Kidney capillary endothelial cell (primary cell): ENCODE results near the gene SAP25.
"Not testable (repeated sequence)": the region's sequence is repeated elsewhere in the genome, so short reads cannot be mapped to it uniquely, and the experiment has no call there.

Experiments used
- DNase-seq: peaks from one replicate; pipeline ENCODE4 v3.0.0-alpha.2; 2018; ENCODE audit warnings: low spot score

The SAP25 gene

DNA sequence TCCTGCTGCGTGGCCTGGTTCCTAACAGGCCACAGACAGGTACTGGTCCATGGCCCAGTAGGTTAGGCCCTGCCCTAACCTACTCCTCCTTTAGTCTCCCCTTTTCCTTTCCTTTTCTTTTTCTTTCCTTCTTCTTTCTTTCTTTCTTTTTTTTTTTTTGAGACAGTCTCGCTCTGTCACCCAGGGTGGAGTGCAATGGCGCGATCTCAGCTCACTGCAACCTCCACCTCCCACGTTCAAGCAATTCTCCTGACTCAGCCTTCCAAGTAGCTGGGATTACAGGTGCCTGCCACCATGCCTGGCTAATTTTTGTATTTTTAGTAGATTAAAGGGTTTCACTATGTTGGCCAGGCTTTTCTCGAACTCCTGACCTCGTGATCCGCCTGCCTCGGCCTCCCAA, 37.7 kb downstream of the SAP25 start:
- not testable (repeated sequence) for DNase-seq

- DNase-seq: no peak
Measured at GRCh38 chr7:100532165-100533022, 41.3 kb downstream of the SAP25 start.

- not testable (repeated sequence) for DNase-seq
Measured at GRCh38 chr7:100528108-100528866, 45.4 kb downstream of the SAP25 start.

DNA sequence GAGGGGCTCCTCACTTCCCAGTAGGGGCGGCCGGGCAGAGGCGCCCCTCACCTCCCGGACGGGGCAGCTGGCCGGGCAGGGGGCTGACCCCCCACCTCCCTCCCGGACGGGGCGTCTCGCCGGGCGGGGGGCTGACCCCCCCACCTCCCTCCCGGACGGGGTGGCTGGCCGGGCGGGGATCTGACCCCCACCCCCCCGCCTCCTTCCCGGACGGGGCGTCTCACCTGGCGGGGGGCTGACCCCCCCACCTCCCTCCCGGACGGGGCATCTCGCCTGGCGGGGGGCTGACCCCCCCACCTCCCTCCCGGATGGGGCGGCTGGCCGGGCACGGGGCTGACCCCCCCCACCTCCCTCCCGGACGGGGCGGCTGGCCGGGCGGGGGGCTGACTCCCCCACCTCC, 50.5 kb downstream of the SAP25 start:
- DNase-seq: not testable (repeated sequence)
